Activated CD4-positive, alpha-beta T cell treated with anti-CD3 and anti-CD28 coated beads for 4 hours (primary cell): ENCODE measurements around the gene PRPF6.

Experiments used
- DNase-seq, 2 donors: peaks; one replicate each; pipeline ENCODE4 v3.0.0-alpha.2; 2020

Gene PRPF6

GRCh38 chr20:64022671-64023360 lies 41.9 kb downstream of the PRPF6 start:
- DNase-seq, result no peak

- no peak for DNase-seq
These were observed 42.6 kb downstream of the PRPF6 start for GRCh38 chr20:64023361-64024140.

GRCh38 chr20:64024141-64024990 lies 43.4 kb downstream of the PRPF6 start:
- DNase-seq, result no peak

GRCh38 chr20:64025101-64025825 lies 44.3 kb downstream of the PRPF6 start:
- DNase-seq, result no peak

- DNase-seq, result no peak
These were observed 45.0 kb downstream of the PRPF6 start for GRCh38 chr20:64025826-64026412.

GRCh38 chr20:64027981-64028685 lies 47.2 kb downstream of the PRPF6 start:
- DNase-seq, result no peak

- DNase-seq, result no peak
These were observed 48.6 kb downstream of the PRPF6 start for GRCh38 chr20:64029293-64030117.

- no peak for DNase-seq
These were observed 49.6 kb downstream of the PRPF6 start for GRCh38 chr20:64030371-64031134.

GRCh38 chr20:64031822-64032314 lies 50.9 kb downstream of the PRPF6 start:
- DNase-seq, result no peak

GRCh38 chr20:64032706-64033624 lies 52.0 kb downstream of the PRPF6 start:
- DNase-seq, result no peak

GRCh38 chr20:64033981-64034493 lies 53.1 kb downstream of the PRPF6 start:
- no peak for DNase-seq

- DNase-seq, result no peak
These were observed 54.4 kb downstream of the PRPF6 start for GRCh38 chr20:64035066-64035932.

GRCh38 chr20:64035933-64036345 lies 55.0 kb downstream of the PRPF6 start, which contains the start of gene C20orf204:
C20orf204 (plus strand) TSS chr20:64036182; CDS start chr20:64036324, 142 bp downstream.
- no peak for DNase-seq

- DNase-seq, result no peak
These were observed 55.6 kb downstream of the PRPF6 start for GRCh38 chr20:64036346-64037198.

- no peak for DNase-seq
These were observed 56.2 kb downstream of the PRPF6 start for GRCh38 chr20:64037199-64037497.

GRCh38 chr20:64037498-64038213 lies 56.7 kb downstream of the PRPF6 start:
- no peak for DNase-seq
